NCI-H128 (cell line): ENCODE results near the gene CDK13.

Source experiments
- DNase-seq: peaks from one replicate; lab custom pipeline; 2025; ENCODE audit not compliant: unreplicated experiment; lab: John Stamatoyannopoulos, UW

The CDK13 gene

GRCh38 chr7:40008223-40008815 is 58.3 kb downstream of the CDK13 start:
- no peak for DNase-seq

GRCh38 chr7:40009301-40009700 is 59.2 kb downstream of the CDK13 start:
- DNase-seq = no peak

- no peak for DNase-seq
Measured at GRCh38 chr7:40014376-40014775, 64.3 kb downstream of the CDK13 start.

- no peak for DNase-seq
Measured at GRCh38 chr7:40015790-40016296, 65.8 kb downstream of the CDK13 start.

- no peak for DNase-seq
Measured at GRCh38 chr7:40019558-40019957, 69.5 kb downstream of the CDK13 start.

- DNase-seq = no peak
Measured at GRCh38 chr7:40024048-40024447, 74.0 kb downstream of the CDK13 start.

GRCh38 chr7:40024841-40025240 is 74.8 kb downstream of the CDK13 start:
- DNase-seq = no peak

- DNase-seq = no peak
Measured at GRCh38 chr7:40027545-40027944, 77.5 kb downstream of the CDK13 start.

- DNase-seq = no peak
Measured at GRCh38 chr7:40033826-40034225, 83.8 kb downstream of the CDK13 start.

- no peak for DNase-seq
Measured at GRCh38 chr7:40041456-40041855, 91.4 kb downstream of the CDK13 start.

GRCh38 chr7:40043164-40043563 is 93.1 kb downstream of the CDK13 start:
- DNase-seq = no peak

- no peak for DNase-seq
Measured at GRCh38 chr7:40047661-40048060, 97.6 kb downstream of the CDK13 start.

- no peak for DNase-seq
Measured at GRCh38 chr7:40057292-40057691, 107.2 kb downstream of the CDK13 start.

- no peak for DNase-seq
Measured at GRCh38 chr7:40058026-40058425, 108.0 kb downstream of the CDK13 start.

- DNase-seq = no peak
Measured at GRCh38 chr7:40058636-40059035, 108.6 kb downstream of the CDK13 start.

GRCh38 chr7:40059057-40059456 is 109.0 kb downstream of the CDK13 start:
- no peak for DNase-seq

- no peak for DNase-seq
Measured at GRCh38 chr7:40072268-40072667, 122.2 kb downstream of the CDK13 start.

GRCh38 chr7:40073239-40073638 is 123.2 kb downstream of the CDK13 start:
- no peak for DNase-seq

- DNase-seq = no peak
Measured at GRCh38 chr7:40077849-40078248, 127.8 kb downstream of the CDK13 start.

- DNase-seq = no peak
Measured at GRCh38 chr7:40092182-40092581, 142.1 kb downstream of the CDK13 start.

- DNase-seq = no peak
Measured at GRCh38 chr7:40093631-40094350, 143.7 kb downstream of the CDK13 start.

- DNase-seq = no peak
Measured at GRCh38 chr7:40095230-40095629, 145.2 kb downstream of the CDK13 start.
